CD4-positive, alpha-beta T cell treated with Interleukin-1 beta for 1 hour (primary cell): Measurements from ENCODE around the gene CALM3.
"Not testable (repeated sequence)": the region's sequence is repeated elsewhere in the genome, so short reads cannot be mapped to it uniquely, and the experiment has no call there.

Experiments used
- DNase-seq, 2 donors: peaks; one replicate each; pipeline ENCODE4 v3.0.0-alpha.2; 2020 to 2022

Gene CALM3

GRCh38 chr19:46616631-46617322 is 15.6 kb downstream of the CALM3 start:
- peak; percentile 16 to 62 for DNase-seq

- peak in 1 of 2 donors; percentile 61 for DNase-seq
Measured at GRCh38 chr19:46617601-46618000, 16.5 kb downstream of the CALM3 start.

GRCh38 chr19:46618670-46619231 is 17.6 kb downstream of the CALM3 start:
- DNase-seq: peak; percentile 55 to 83

- DNase-seq: no peak
Measured at GRCh38 chr19:46620267-46620666, 19.1 kb downstream of the CALM3 start.

GRCh38 chr19:46620716-46621115 is 19.6 kb downstream of the CALM3 start:
- DNase-seq: no peak

- DNase-seq: no peak
Measured at GRCh38 chr19:46621191-46622117, 20.3 kb downstream of the CALM3 start.

- DNase-seq: no peak
Measured at GRCh38 chr19:46622118-46622446, 21.0 kb downstream of the CALM3 start.

GRCh38 chr19:46623915-46624502 is 22.9 kb downstream of the CALM3 start:
- no peak for DNase-seq

GRCh38 chr19:46624958-46625661 is 24.0 kb downstream of the CALM3 start, which contains the start of gene PTGIR:
TSS of gene PTGIR (minus strand) at chr19:46625089. CDS start at chr19:46624225, 864 bp downstream.
- DNase-seq: peak; percentile 14 to 48

GRCh38 chr19:46625731-46626130 is 24.6 kb downstream of the CALM3 start:
- no peak for DNase-seq

GRCh38 chr19:46626446-46626845 is 25.3 kb downstream of the CALM3 start:
- DNase-seq: no peak

- DNase-seq: not testable (repeated sequence)
Measured at GRCh38 chr19:46628970-46629369, 27.8 kb downstream of the CALM3 start.

- no peak for DNase-seq
Measured at GRCh38 chr19:46629546-46630025, 28.5 kb downstream of the CALM3 start.

GRCh38 chr19:46630586-46631205 is 29.6 kb downstream of the CALM3 start:
- no peak for DNase-seq

GRCh38 chr19:46631481-46631880 is 30.4 kb downstream of the CALM3 start:
- no peak for DNase-seq

- no peak for DNase-seq
Measured at GRCh38 chr19:46633130-46633529, 32.0 kb downstream of the CALM3 start.

GRCh38 chr19:46634045-46634655 is 33.0 kb downstream of the CALM3 start:
- peak; percentile 96 to 97 for DNase-seq

- no peak for DNase-seq
Measured at GRCh38 chr19:46634656-46635218, 33.6 kb downstream of the CALM3 start.

GRCh38 chr19:46635920-46636761 is 35.0 kb downstream of the CALM3 start, which contains the start of gene GNG8:
TSS of gene GNG8 (minus strand) at chr19:46636202. CDS start at chr19:46634682, 1,520 bp downstream.
- peak; percentile 35 to 43 for DNase-seq

GRCh38 chr19:46637224-46637623 is 36.1 kb downstream of the CALM3 start:
- DNase-seq: no peak
